SK-N-SH (cell line): ENCODE measurements around the gene TMEM163. TPM values are rescaled to one million over a fixed set of nuclear protein-coding genes. Genes with fewer than 3 reads are reported as not detected.

Experiments used
- CTCF ChIA-PET: fragments of 300-600, 350-600 bp; formaldehyde crosslinking; extraction: SDS; loops from one replicate; lab custom pipeline; 2021; lab: Yijun Ruan, JAX
- POLR2A ChIA-PET: fragments of 350-600 bp; sonication (Branson Sonifier 250); formaldehyde crosslinking; extraction: SDS; loops from one replicate; lab custom pipeline; 2020; ENCODE audit warnings: antibody characterized with exemption, inconsistent platforms; lab: Yijun Ruan, JAX
- DNase-seq: peaks from one replicate; pipeline ENCODE4 v3.0.0; 2012
- H2AFZ ChIP-seq: fragments of 200-600 bp; sonication (generic); 2 replicates; pipeline ENCODE4 v1.8.1; 2016; ENCODE audit warnings: antibody characterized with exemption, mild to moderate bottlenecking, low read depth
- H3F3A ChIP-seq: fragments of 200-600 bp; sonication (generic); replicated peaks from 2 replicates; pipeline ENCODE3; 2016; ENCODE audit warnings: antibody characterized with exemption, mild to moderate bottlenecking; ENCODE audit not compliant: insufficient read depth
- H3K27ac ChIP-seq, 2 experiments: fragments of 200-500 bp in 1 of 2; fragments of 200-600 bp in 1 of 2; sonication (Bioruptor generic) in 1 of 2; sonication (generic), shearing (Covaris generic) in 1 of 2; 2 replicates each; pipeline versions ENCODE4 v1.5.1 to v1.6.1; 2014 to 2016; ENCODE audit warnings: low read depth in 2 of 2, inconsistent platforms in 1 of 2, low read length in 1 of 2, mild to moderate bottlenecking in 1 of 2, mixed read lengths in 1 of 2
- H3K27me3 ChIP-seq: fragments of 200-600 bp; sonication (generic), shearing (Covaris generic); 2 replicates; pipeline ENCODE4 v1.6.1; 2016; ENCODE audit warnings: mixed run types; ENCODE audit not compliant: insufficient read depth
- H3K36me3 ChIP-seq, 2 experiments: fragments of 200-500 bp in 1 of 2; fragments of 200-600 bp in 1 of 2; sonication (Bioruptor generic) in 1 of 2; sonication (generic) in 1 of 2; replicated peaks in 1 of 2; 2 replicates each; pipeline versions ENCODE3 to v1.5.1; 2014 to 2016; ENCODE audit warnings: low read length in 1 of 2, mild to moderate bottlenecking in 1 of 2; ENCODE audit not compliant: insufficient read depth in 2 of 2, control insufficient read depth in 1 of 2
- H3K4me1 ChIP-seq, 2 experiments: fragments of 200-500 bp in 1 of 2; fragments of 200-600 bp in 1 of 2; sonication (Bioruptor generic) in 1 of 2; sonication (generic), shearing (Covaris generic) in 1 of 2; 2 replicates each; pipeline versions ENCODE4 v1.5.1 to v1.6.1; 2014 to 2016; ENCODE audit warnings: low read depth in 1 of 2, low read length in 1 of 2, mixed run types in 1 of 2; ENCODE audit not compliant: insufficient read depth in 2 of 2, control insufficient read depth in 1 of 2
- H3K4me2 ChIP-seq: fragments of 200-600 bp; sonication (generic), shearing (Covaris generic); 2 replicates; pipeline ENCODE4 v1.6.1; 2017; ENCODE audit warnings: mixed run types
- H3K4me3 ChIP-seq, 2 experiments: fragments of 200-500 bp in 1 of 2; fragments of 200-600 bp in 1 of 2; sonication (Bioruptor generic) in 1 of 2; sonication (generic), shearing (Covaris generic) in 1 of 2; 2 replicates each; pipeline versions ENCODE4 v1.5.1 to v1.8.1; 2014 to 2016; ENCODE audit warnings: low read depth in 2 of 2, inconsistent platforms in 1 of 2, low read length in 1 of 2, mild to moderate bottlenecking in 1 of 2, mixed read lengths in 1 of 2, moderate library complexity in 1 of 2
- H3K79me2 ChIP-seq: fragments of 200-600 bp; sonication (generic); 2 replicates; pipeline ENCODE4 v1.8.1; 2017; ENCODE audit warnings: mild to moderate bottlenecking; ENCODE audit not compliant: insufficient read depth
- H3K9ac ChIP-seq: fragments of 200-600 bp; sonication (generic); 2 replicates; pipeline ENCODE4 v1.6.1; 2017; ENCODE audit warnings: mixed run types
- H3K9me2 ChIP-seq: fragments of 200-600 bp; sonication (generic); 2 replicates; pipeline ENCODE4 v1.6.1; 2017; ENCODE audit warnings: mixed run types
- H3K9me3 ChIP-seq: fragments of 200-600 bp; sonication (generic); 2 replicates; pipeline ENCODE4 v1.6.1; 2017; ENCODE audit warnings: mixed run types, mild to moderate bottlenecking, moderate library complexity
- H4K20me1 ChIP-seq: fragments of 200-600 bp; sonication (generic); 2 replicates; pipeline ENCODE4 v1.6.1; 2017; ENCODE audit warnings: mild to moderate bottlenecking, mixed run types; ENCODE audit not compliant: insufficient read depth
- FOSL2 ChIP-seq: IDR thresholded peaks from 2 replicates; pipeline ENCODE4 v1.4.0; 2012; ENCODE audit warnings: low read depth, mild to moderate bottlenecking, moderate library complexity, borderline replicate concordance
- FOXM1 ChIP-seq: IDR thresholded peaks from 2 replicates; pipeline ENCODE4 v1.4.0; 2012; ENCODE audit warnings: low read depth, mild to moderate bottlenecking
- GABPA ChIP-seq: IDR thresholded peaks from 2 replicates; pipeline ENCODE4 v1.4.0; 2012; ENCODE audit warnings: low read depth, mild to moderate bottlenecking
- MEF2A ChIP-seq: IDR thresholded peaks from 2 replicates; pipeline ENCODE4 v1.4.0; 2012; ENCODE audit warnings: low read depth, borderline replicate concordance
- MXI1 ChIP-seq: IDR thresholded peaks from 2 replicates; pipeline ENCODE4 v1.6.1; 2012; ENCODE audit warnings: mild to moderate bottlenecking, low read depth, low read length, improper control_type of control experiment
- NFIC ChIP-seq: IDR thresholded peaks from 2 replicates; pipeline ENCODE4 v1.4.0; 2012; ENCODE audit warnings: borderline replicate concordance
- RAD21 ChIP-seq: IDR thresholded peaks from 2 replicates; pipeline ENCODE4 v1.6.1; 2012; ENCODE audit warnings: mild to moderate bottlenecking, low read length
- RCOR1 ChIP-seq: fragments of 150-350 bp; IDR thresholded peaks from 2 replicates; pipeline ENCODE4 v1.6.1; 2017; ENCODE audit warnings: antibody characterized with exemption, low read length
- RFX5 ChIP-seq: IDR thresholded peaks from 2 replicates; pipeline ENCODE4 v1.6.1; 2012; ENCODE audit warnings: mild to moderate bottlenecking, improper control_type of control experiment, low read length
- RXRA ChIP-seq: IDR thresholded peaks from 2 replicates; pipeline ENCODE4 v1.4.0; 2012; ENCODE audit warnings: low read depth, mild to moderate bottlenecking, borderline replicate concordance
- TAF1 ChIP-seq: IDR thresholded peaks from 2 replicates; pipeline ENCODE4 v1.6.1; 2012; ENCODE audit warnings: low read depth, mild to moderate bottlenecking, low read length, moderate library complexity, borderline replicate concordance
- TCF12 ChIP-seq: IDR thresholded peaks from 2 replicates; pipeline ENCODE4 v1.4.0; 2012
- TEAD4 ChIP-seq: IDR thresholded peaks from 2 replicates; pipeline ENCODE4 v1.4.0; 2012; ENCODE audit warnings: mild to moderate bottlenecking, borderline replicate concordance; ENCODE audit not compliant: insufficient read depth
- YY1 ChIP-seq: IDR thresholded peaks from 2 replicates; pipeline ENCODE4 v1.4.0; 2012; ENCODE audit warnings: low read depth, mild to moderate bottlenecking
- WGBS: methylation state at CpG from one replicate; pipeline ENCODE4 v1.1.6; 2017; ENCODE audit warnings: low lambda C conversion rate; 5-methylcytosine and 5-hydroxymethylcytosine counted together
- polyA plus RNA-seq, 3 experiments: library from polyadenylated mRNA; depleted of rRNA; stranded (reverse); fragments of >200 nt; gene quantifications; 2 replicates each; pipeline ENCODE4 v1.2.3, GENCODE V29; 2012
- TF ChIP-seq, protein P1 (sequence below): IDR thresholded peaks from 2 replicates; pipeline ENCODE4 v1.4.0; 2012; ENCODE audit warnings: low read depth
- TF ChIP-seq, protein P2 (sequence below): fragments of 150-350 bp; IDR thresholded peaks from 2 replicates; pipeline ENCODE4 v1.6.1; 2016; ENCODE audit warnings: mild to moderate bottlenecking, low read depth, low read length
- TF ChIP-seq, protein P3 (sequence below): IDR thresholded peaks from 2 replicates; pipeline ENCODE4 v1.4.0; 2012; ENCODE audit warnings: low read depth, borderline replicate concordance
- TF ChIP-seq, protein P4 (sequence below): fragments of 200-600 bp; sonication (generic); IDR thresholded peaks from 2 replicates; pipeline ENCODE4 v1.6.1; 2017; ENCODE audit warnings: antibody characterized with exemption, mild to moderate bottlenecking, moderate library complexity

TMEM163 gene
- polyA plus RNA-seq, 1 of the 3 experiments (the other 2 are of a cell fraction): not detected

DNA sequence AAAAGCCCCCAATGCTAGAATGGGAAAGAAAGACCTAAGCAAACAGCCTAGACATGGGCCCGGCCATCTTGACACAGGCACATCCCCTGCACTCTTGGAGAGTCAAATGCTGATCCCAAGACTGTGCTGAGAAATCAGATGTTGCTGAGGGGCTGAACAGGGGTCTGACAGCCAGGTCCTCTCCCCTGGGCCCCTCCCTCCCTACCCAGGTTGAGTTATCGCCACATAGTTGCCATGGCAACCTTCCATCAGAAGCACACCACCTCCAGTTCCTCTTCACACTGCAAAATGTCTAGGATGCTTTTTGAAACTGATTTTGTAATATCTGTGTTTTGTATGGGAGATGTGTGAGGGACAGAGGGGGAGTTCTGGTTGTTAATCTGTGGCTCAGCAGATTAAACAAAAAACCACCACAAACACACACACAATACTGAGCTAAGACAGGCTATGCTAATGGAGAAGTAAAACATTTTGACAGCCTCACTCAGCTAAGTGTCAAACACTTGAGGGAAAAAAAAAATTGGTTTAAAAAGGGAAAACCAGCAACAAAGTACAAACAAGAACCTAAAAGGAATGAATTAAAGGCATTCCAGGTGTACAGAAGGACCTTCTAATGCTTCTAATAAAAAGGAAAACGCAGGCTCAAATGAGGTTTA lies 88.2 kb downstream of the TMEM163 start:
- Histone ChIP-seq H3K9me3 (no peaks in the 10 kb centered on the region), H3K4me3 (no peak overlapping the region), H3K36me3 (no peaks in the 10 kb centered on the region), H3K4me2 (no peak overlapping the region), H3F3A (no peaks in the 10 kb centered on the region), H4K20me1 (no peaks in the 10 kb centered on the region), H3K4me1 (no peaks in the 10 kb centered on the region), H3K27ac (no peak overlapping the region), H3K27me3 (no peaks in the 10 kb centered on the region), H2AFZ (no peak overlapping the region), H3K9ac (no peak overlapping the region), H3K79me2 (no peaks in the 10 kb centered on the region), H3K9me2 (no peaks in the 10 kb centered on the region)
- no peak for DNase-seq
- 19% methylated on average over 2 of the region's 3 CpGs for WGBS
- no peak for TF ChIP-seq YY1
- TF ChIP-seq MEF2A: no peak
- TF ChIP-seq TEAD4: no peak
- no peak for TF ChIP-seq FOSL2
- TF ChIP-seq, protein P1, sequence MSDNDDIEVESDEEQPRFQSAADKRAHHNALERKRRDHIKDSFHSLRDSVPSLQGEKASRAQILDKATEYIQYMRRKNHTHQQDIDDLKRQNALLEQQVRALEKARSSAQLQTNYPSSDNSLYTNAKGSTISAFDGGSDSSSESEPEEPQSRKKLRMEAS: no peak
- no peak for TF ChIP-seq TAF1
- TF ChIP-seq, protein P2, sequence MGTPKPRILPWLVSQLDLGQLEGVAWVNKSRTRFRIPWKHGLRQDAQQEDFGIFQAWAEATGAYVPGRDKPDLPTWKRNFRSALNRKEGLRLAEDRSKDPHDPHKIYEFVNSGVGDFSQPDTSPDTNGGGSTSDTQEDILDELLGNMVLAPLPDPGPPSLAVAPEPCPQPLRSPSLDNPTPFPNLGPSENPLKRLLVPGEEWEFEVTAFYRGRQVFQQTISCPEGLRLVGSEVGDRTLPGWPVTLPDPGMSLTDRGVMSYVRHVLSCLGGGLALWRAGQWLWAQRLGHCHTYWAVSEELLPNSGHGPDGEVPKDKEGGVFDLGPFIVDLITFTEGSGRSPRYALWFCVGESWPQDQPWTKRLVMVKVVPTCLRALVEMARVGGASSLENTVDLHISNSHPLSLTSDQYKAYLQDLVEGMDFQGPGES: no peak
- no peak for TF ChIP-seq RAD21
- no peak for TF ChIP-seq RXRA
- TF ChIP-seq, protein P3, sequence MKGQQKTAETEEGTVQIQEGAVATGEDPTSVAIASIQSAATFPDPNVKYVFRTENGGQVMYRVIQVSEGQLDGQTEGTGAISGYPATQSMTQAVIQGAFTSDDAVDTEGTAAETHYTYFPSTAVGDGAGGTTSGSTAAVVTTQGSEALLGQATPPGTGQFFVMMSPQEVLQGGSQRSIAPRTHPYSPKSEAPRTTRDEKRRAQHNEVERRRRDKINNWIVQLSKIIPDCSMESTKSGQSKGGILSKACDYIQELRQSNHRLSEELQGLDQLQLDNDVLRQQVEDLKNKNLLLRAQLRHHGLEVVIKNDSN: no peak
- TF ChIP-seq RCOR1: no peak
- TF ChIP-seq, protein P4, sequence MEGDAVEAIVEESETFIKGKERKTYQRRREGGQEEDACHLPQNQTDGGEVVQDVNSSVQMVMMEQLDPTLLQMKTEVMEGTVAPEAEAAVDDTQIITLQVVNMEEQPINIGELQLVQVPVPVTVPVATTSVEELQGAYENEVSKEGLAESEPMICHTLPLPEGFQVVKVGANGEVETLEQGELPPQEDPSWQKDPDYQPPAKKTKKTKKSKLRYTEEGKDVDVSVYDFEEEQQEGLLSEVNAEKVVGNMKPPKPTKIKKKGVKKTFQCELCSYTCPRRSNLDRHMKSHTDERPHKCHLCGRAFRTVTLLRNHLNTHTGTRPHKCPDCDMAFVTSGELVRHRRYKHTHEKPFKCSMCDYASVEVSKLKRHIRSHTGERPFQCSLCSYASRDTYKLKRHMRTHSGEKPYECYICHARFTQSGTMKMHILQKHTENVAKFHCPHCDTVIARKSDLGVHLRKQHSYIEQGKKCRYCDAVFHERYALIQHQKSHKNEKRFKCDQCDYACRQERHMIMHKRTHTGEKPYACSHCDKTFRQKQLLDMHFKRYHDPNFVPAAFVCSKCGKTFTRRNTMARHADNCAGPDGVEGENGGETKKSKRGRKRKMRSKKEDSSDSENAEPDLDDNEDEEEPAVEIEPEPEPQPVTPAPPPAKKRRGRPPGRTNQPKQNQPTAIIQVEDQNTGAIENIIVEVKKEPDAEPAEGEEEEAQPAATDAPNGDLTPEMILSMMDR: no peak
- TF ChIP-seq MXI1: no peak
- no peak for TF ChIP-seq FOXM1
- TF ChIP-seq RFX5: no peak
- TF ChIP-seq TCF12: no peak
- TF ChIP-seq NFIC: no peak
- TF ChIP-seq GABPA: no peak
- ChIA-PET CTCF (no interaction called here), POLR2A (no interaction called here)
